ENCODE data around the gene NAB2. TPM values are rescaled to one million over a fixed set of nuclear protein-coding genes. Genes with fewer than 3 reads are reported as not detected.

NAB2 gene
- total RNA-seq, 2 donors from 2014 or later: 19.0 to 65.5 TPM

DNA sequence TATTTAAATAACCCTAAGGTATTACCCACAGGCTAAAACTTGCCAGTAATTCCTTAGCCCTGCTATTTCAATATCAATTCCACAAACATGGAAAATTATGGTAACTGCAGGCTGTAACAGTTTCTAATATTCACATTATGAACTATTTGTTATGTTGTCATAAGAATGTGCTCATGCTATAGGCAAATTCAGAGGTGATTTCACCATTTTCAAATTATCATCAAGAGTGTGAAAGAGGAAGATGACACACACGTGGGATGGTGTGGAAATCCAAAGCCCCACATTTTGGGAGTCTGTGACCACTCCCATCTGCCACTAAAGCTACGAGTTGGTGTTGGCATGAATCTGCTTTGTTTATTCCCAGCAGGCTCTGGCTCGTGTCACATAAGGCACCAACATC is 33.1 kb upstream of the NAB2 start:
- intact Hi-C loops (cut with DNase I): loop anchor here (5.0 kb wide), 1 partner anchor 49 kb away; the partner anchor contains the start of gene ZBTB39
- Histone ChIP-seq H3K36me3 (no peaks in the 10 kb centered on the region), H3K4me1 (replicated peaks) (no peaks in the 10 kb centered on the region), H3K4me3 (no peak overlapping the region), H3K27me3 (replicated peaks; ENCODE audit: insufficient read depth) (no peaks in the 10 kb centered on the region), H3K27ac (no peak overlapping the region), H3K9me3 (no peaks in the 10 kb centered on the region)
- no peak for DNase-seq (ENCODE audit: low spot score)
- 64% methylated on average over 3 of the region's 3 CpGs for WGBS
- TF ChIP-seq CTCF (IDR thresholded peaks at IDR 0.05) (no peak), POLR2AphosphoS5 (IDR thresholded peaks at IDR 0.05) (no peak), POLR2A (IDR thresholded peaks at IDR 0.05) (no peak)

GRCh38 chr12:57057067-57057751 is 31.7 kb upstream of the NAB2 start:
- Histone ChIP-seq H3K27ac (no peak overlapping the region), H3K4me3 (no peak overlapping the region), H3K27me3 (replicated peaks; ENCODE audit: insufficient read depth) (no peaks in the 10 kb centered on the region), H3K4me1 (replicated peaks) (no peaks in the 10 kb centered on the region), H3K9me3 (no peaks in the 10 kb centered on the region), H3K36me3 (no peaks in the 10 kb centered on the region)
- intact Hi-C loops (cut with DNase I): loop anchor here (5.0 kb wide), 1 partner anchor 50 kb away; the partner anchor contains the start of gene ZBTB39
- WGBS: 87% methylated on average over 6 of the region's 6 CpGs
- no peak for TF ChIP-seq POLR2A (IDR thresholded peaks at IDR 0.05)
- no peak for TF ChIP-seq POLR2AphosphoS5 (IDR thresholded peaks at IDR 0.05)
- TF ChIP-seq CTCF (IDR thresholded peaks at IDR 0.05): no peak
- no peak for DNase-seq (ENCODE audit: low spot score)

DNA sequence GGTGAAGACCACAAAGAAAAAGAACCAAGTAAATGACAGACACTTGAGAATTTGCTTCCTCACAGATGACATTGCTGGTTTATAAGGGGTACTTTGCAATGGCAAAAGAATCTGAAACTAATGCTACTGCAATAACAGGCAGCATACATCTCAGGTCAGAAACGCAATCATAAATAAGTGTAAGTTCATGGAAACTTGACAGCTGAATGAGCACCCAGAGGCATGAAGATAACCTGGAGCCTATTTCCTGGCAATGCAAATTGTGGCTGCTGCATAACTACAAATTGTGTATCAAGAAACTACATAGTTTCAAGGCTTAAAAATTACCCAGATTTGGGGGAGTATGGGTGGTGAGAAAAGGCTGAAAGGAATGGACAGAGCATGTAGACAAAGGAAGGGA is 30.5 kb upstream of the NAB2 start:
- Histone ChIP-seq H3K9me3 (no peaks in the 10 kb centered on the region), H3K4me3 (no peak overlapping the region), H3K36me3 (no peaks in the 10 kb centered on the region), H3K27ac (no peak overlapping the region), H3K4me1 (replicated peaks) (no peaks in the 10 kb centered on the region), H3K27me3 (replicated peaks; ENCODE audit: insufficient read depth) (no peaks in the 10 kb centered on the region)
- DNase-seq (ENCODE audit: low spot score): no peak
- 96% methylated on average over 1 of the region's 1 CpG for WGBS
- TF ChIP-seq POLR2AphosphoS5 (IDR thresholded peaks at IDR 0.05) (no peak), CTCF (IDR thresholded peaks at IDR 0.05) (no peak), POLR2A (IDR thresholded peaks at IDR 0.05) (no peak)
- intact Hi-C loops (cut with DNase I): loop anchor here (5.0 kb wide), 1 partner anchor 51 kb away; the partner anchor contains the start of gene ZBTB39

DNA sequence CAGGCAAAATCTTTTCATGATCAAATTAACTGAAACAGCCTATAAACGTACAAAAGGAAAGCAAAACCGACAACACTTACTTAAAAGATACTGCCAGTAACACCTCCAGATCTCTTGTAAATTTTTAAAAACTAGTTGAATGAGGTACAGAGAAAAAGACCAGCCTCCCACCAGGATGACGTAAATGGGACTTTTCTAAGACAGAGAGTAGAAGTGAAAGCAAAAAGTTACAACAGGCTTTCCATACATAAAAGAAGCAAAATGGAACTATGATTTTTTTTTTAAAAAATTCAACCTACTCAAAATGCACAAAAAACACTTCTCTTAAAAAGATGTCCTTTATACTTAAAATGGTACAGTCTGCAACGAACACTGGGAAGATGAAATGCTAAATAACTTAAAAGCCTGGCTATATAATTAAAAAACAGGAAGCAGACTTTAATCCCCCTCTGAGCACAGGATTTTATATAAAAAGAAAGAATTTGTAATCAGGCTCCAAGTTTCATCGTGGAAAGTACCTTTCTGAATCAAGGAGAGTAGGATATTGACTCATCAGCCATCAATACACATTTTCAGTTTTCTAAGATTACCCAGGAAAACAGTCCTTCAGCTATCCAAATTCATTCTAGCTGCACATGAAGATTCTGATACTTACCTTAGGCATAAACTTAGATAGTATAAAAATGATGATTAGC is 24.8 kb upstream of the NAB2 start:
- no peaks in the 10 kb centered on the region for H3K4me1 ChIP-seq (replicated peaks)
- no peaks in the 10 kb centered on the region for H3K27me3 ChIP-seq (replicated peaks; ENCODE audit: insufficient read depth)
- H3K9me3 ChIP-seq: no peaks in the 10 kb centered on the region
- no peak overlapping the region for H3K27ac ChIP-seq
- intact Hi-C loops (cut with DNase I): loop anchor here (10.0 kb wide), 1 partner anchor 309 kb away; the partner anchor contains the start of gene PRIM1
- no peak for DNase-seq (ENCODE audit: low spot score)
- 46% methylated on average over 5 of the region's 5 CpGs for WGBS
- TF ChIP-seq CTCF (IDR thresholded peaks at IDR 0.05) (no peak), POLR2AphosphoS5 (IDR thresholded peaks at IDR 0.05) (no peak), POLR2A (IDR thresholded peaks at IDR 0.05) (no peak)
- H3K4me3 ChIP-seq: no peak overlapping the region
- H3K36me3 ChIP-seq: no peaks in the 10 kb centered on the region
